Measurements from ENCODE around the gene NMUR1. TPM values are rescaled to one million over a fixed set of nuclear protein-coding genes. Genes with fewer than 3 reads are reported as not detected.

Gene NMUR1
- total RNA-seq, 2 donors from 2014 or later, result 0.07 to 0.29 TPM

DNA sequence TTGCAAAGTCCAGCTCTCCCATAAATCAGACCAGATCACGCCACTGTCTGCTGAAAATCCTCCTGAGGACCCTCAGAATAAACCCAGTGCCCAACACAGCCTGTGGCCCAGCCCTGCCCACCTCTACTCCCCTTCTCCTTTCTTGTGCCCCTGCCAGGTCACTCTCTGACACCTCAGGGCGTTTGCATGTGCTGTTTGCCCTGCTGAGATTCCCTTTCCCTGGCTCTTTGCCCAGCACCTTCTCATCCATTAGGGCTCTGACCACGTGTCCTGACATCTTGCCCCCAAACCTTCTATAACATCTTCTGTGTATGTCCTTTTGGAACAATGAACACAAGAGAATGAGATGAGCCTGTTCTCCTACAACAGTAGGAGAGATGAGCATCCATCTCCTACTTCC, 18.5 kb upstream of the NMUR1 start:
- H3K27me3 ChIP-seq (ENCODE audit: control insufficient read depth, insufficient read depth, low read length, poor library complexity, severe bottlenecking), result no peaks in the 10 kb centered on the region
- Mint-ChIP-seq H3K4me1 (no peaks in the 10 kb centered on the region), H3K36me3 (ENCODE audit: low read depth) (no peaks in the 10 kb centered on the region), H3K27ac (no peak overlapping the region), H3K27me3 (ENCODE audit: insufficient read depth) (peaks cover 2% of the 10 kb centered on the region), H3K4me3 (no peak overlapping the region), H3K9me3 (peaks cover 29% of the 10 kb centered on the region)
- peaks cover 15% of the 10 kb centered on the region for H3K9me3 ChIP-seq (ENCODE audit: control insufficient read depth, low read length)
- no peaks in the 10 kb centered on the region for H3K36me3 ChIP-seq (ENCODE audit: control insufficient read depth, insufficient read depth, low read length)
- H3K27ac ChIP-seq (ENCODE audit: low read depth, low read length), result no peak overlapping the region
- no peaks in the 10 kb centered on the region for H3K4me1 ChIP-seq (ENCODE audit: control insufficient read depth, insufficient read depth, low read length)
- TF ChIP-seq, protein P1, sequence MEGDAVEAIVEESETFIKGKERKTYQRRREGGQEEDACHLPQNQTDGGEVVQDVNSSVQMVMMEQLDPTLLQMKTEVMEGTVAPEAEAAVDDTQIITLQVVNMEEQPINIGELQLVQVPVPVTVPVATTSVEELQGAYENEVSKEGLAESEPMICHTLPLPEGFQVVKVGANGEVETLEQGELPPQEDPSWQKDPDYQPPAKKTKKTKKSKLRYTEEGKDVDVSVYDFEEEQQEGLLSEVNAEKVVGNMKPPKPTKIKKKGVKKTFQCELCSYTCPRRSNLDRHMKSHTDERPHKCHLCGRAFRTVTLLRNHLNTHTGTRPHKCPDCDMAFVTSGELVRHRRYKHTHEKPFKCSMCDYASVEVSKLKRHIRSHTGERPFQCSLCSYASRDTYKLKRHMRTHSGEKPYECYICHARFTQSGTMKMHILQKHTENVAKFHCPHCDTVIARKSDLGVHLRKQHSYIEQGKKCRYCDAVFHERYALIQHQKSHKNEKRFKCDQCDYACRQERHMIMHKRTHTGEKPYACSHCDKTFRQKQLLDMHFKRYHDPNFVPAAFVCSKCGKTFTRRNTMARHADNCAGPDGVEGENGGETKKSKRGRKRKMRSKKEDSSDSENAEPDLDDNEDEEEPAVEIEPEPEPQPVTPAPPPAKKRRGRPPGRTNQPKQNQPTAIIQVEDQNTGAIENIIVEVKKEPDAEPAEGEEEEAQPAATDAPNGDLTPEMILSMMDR (conservative IDR thresholded peaks at IDR 0.05), result no peak
- WGBS, 2 experiments (ENCODE audit: insufficient coverage in 1 of 2, insufficient read length in 1 of 2), result 73 to 93% methylated on average over 2 to 3 of the region's 3 CpGs
- H3K9ac ChIP-seq (ENCODE audit: extremely low read depth, low read length, poor library complexity, severe bottlenecking), result no peak overlapping the region
- no peak for DNase-seq
- no peak overlapping the region for H3K4me3 ChIP-seq (ENCODE audit: low read length)

DNA sequence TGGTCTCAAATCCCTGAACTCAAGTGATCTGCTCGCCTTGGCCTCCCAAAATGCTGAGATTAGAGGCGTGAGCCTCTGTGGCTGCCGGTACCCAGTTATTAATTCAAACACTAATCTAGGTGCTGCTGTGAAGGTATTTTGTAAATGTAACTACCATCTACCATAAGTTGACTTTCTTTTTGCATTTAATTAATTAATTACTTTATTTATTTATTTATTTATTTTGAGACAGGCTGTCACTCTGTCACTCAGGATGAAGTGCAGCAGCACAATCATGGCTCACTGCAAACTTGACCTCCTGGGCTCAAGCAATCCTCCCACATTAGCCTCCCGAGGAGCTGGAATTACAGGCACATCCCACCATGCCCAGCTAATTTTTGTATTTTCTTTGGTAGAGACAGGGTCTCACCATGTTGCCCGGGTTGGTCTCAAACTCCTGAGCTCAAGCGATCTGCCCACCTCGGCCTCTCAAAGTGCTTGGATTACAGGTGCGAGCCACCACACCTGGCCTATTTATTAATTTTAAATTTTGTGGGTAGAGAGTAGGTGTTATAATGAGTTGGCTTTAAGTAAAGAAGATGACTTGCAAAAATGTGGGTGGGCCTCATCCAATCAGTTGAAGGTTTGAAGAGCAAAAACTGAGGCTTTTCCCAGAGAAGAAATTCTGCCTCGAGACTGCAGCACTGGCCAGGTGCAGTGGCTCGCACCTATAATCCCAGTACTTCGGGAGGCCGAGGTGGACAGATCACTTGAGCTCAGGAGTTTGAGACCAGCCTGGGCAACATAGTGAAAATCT, 17.3 kb upstream of the NMUR1 start:
- Histone ChIP-seq H3K36me3 (ENCODE audit: control insufficient read depth, insufficient read depth, low read length) (no peaks in the 10 kb centered on the region), H3K4me3 (ENCODE audit: low read length) (no peak overlapping the region), H3K27me3 (ENCODE audit: control insufficient read depth, insufficient read depth, low read length, poor library complexity, severe bottlenecking) (no peaks in the 10 kb centered on the region), H3K9ac (ENCODE audit: extremely low read depth, low read length, poor library complexity, severe bottlenecking) (no peak overlapping the region), H3K4me1 (ENCODE audit: control insufficient read depth, insufficient read depth, low read length) (no peaks in the 10 kb centered on the region), H3K9me3 (ENCODE audit: control insufficient read depth, low read length) (peaks cover 3% of the 10 kb centered on the region), H3K27ac (ENCODE audit: low read depth, low read length) (no peak overlapping the region)
- H3K36me3 Mint-ChIP-seq (ENCODE audit: low read depth), result no peaks in the 10 kb centered on the region
- 85 to 97% methylated on average over 10 to 12 of the region's 12 CpGs for WGBS, 2 experiments (ENCODE audit: insufficient coverage in 1 of 2, insufficient read length in 1 of 2)
- no peaks in the 10 kb centered on the region for H3K4me1 Mint-ChIP-seq
- H3K27ac Mint-ChIP-seq, result no peak overlapping the region
- no peaks in the 10 kb centered on the region for H3K27me3 Mint-ChIP-seq (ENCODE audit: insufficient read depth)
- DNase-seq, result no peak
- H3K9me3 Mint-ChIP-seq, result peaks cover 26% of the 10 kb centered on the region
- TF ChIP-seq, protein P1 (conservative IDR thresholded peaks at IDR 0.05), result no peak
- H3K4me3 Mint-ChIP-seq, result no peak overlapping the region

DNA sequence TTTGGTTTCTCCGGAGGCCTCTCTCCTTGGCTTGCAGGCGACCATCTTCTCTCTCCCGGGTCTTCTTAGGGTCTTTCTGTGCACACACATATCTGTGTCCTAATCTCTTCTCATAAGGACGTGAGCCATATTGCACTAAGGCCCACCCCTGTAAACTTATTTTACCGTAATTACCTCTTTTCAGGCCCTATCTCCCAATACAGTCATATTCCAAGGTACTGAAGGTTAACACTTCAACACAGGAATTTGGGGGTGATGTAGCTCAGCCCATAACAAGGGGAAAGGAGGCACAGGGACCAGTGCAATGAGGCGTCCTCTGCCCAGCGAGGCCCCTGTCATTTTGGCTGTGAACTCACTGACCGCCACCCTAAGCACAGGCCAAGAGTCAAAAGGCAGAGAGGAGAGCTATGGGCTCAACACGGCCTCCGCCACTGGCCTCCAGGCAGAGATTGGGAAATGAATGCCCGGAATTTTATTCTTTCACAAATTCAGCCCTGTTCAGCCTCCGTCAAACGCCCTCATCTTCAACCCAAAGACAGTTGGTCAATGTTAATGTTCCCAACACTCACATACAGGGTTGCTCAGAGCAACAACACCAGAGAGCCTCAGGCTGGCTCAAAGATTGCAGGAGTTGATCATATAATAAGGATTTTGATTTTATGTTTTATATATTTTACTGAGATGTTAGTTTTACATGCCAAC, 15.9 kb upstream of the NMUR1 start:
- WGBS, 2 experiments (ENCODE audit: insufficient coverage in 1 of 2, insufficient read length in 1 of 2), result 86 to 93% methylated on average over 7 to 13 of the region's 13 CpGs
- H3K27ac ChIP-seq (ENCODE audit: low read depth, low read length), result no peak overlapping the region
- peaks cover 18% of the 10 kb centered on the region for H3K9me3 Mint-ChIP-seq
- H3K27ac Mint-ChIP-seq, result no peak overlapping the region
- no peak overlapping the region for H3K4me3 ChIP-seq (ENCODE audit: low read length)
- no peak overlapping the region for H3K9ac ChIP-seq (ENCODE audit: extremely low read depth, low read length, poor library complexity, severe bottlenecking)
- H3K36me3 Mint-ChIP-seq (ENCODE audit: low read depth), result no peaks in the 10 kb centered on the region
- H3K27me3 ChIP-seq (ENCODE audit: control insufficient read depth, insufficient read depth, low read length, poor library complexity, severe bottlenecking), result no peaks in the 10 kb centered on the region
- TF ChIP-seq, protein P1 (conservative IDR thresholded peaks at IDR 0.05), result no peak
- DNase-seq, result no peak
- H3K4me3 Mint-ChIP-seq, result no peak overlapping the region
- no peaks in the 10 kb centered on the region for H3K9me3 ChIP-seq (ENCODE audit: control insufficient read depth, low read length)
- peaks cover 2% of the 10 kb centered on the region for H3K27me3 Mint-ChIP-seq (ENCODE audit: insufficient read depth)
- H3K36me3 ChIP-seq (ENCODE audit: control insufficient read depth, insufficient read depth, low read length), result no peaks in the 10 kb centered on the region
- H3K4me1 ChIP-seq (ENCODE audit: control insufficient read depth, insufficient read depth, low read length), result no peaks in the 10 kb centered on the region
- H3K4me1 Mint-ChIP-seq, result no peaks in the 10 kb centered on the region

All from endodermal cell (in vitro differentiated cells).